Spleen (tissue), 7 donors: ENCODE results near the gene LMOD2.

Source experiments
- POLR2A ChIP-seq, 3 donors: fragments of 450-650 bp; IDR thresholded peaks; one replicate each; pipeline ENCODE4 v1.5.1; 2017; ENCODE audit warnings: antibody characterized with exemption in 3 of 3, mild to moderate bottlenecking in 1 of 3
- TF ChIP-seq, protein P1 (sequence below), 11 experiments: fragments of 200-600 bp in 7 of 11; fragments of 450-650 bp in 4 of 11; sonication (generic) in 4 of 11; IDR thresholded peaks in 8 of 11; conservative IDR thresholded peaks in 3 of 11; 1 replicate in 7 of 11; 2 replicates in 4 of 11; pipeline versions ENCODE4 v1.4.0 to v1.8.0; 2016 to 2021; ENCODE audit warnings: antibody characterized with exemption in 11 of 11, inconsistent platforms in 4 of 11, mild to moderate bottlenecking in 1 of 11
- donor health status: DM: no; HTN: no; CAD: no; lungs with moderate emphysema.
- donor health status: DM: no; HTN: no; CAD: no.
- donor health status: DM: no; HTN: no; CAD: no.

DNA sequence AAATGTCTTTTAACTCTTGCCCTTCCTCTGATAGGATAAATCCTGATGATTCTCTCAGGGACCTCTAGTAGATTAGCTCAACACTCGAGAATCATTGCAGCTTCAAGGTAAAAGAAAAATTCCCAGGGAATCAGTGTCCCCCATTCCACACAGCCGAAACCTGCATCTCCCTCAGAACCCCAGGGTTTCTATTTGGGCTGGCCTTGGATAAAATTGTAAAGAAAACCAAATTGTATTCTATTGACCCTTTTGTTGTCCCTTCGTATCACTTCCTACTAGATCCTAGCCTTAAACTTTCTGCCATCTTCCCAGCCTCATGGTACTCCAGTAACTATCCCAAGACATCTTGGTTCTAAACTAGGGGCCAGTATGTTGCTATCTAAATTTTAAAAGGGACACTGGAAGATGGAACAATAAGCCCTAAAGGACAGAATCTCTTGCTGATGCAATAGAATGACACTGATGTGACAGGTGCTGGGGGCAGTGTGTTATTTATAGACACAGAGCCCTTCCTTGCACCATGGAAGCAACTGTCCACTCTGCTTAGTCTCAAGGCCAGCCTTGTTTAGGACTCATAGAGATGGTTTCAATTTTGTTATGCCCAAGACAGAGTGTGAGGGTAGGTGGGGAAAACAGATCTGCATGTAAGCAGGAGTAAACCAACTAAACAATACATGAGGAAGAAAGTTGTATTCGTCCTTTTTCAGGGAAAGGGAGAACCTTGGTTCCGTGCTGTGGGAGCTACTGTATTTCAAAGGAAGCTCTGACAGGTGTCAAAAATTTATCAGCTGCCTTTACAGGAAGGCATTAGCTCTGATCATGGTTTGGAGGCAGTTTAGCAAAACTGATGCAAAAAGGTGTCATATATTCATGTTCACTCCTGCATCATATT, 46.4 kb upstream of the LMOD2 start:
- TF ChIP-seq, protein P1, sequence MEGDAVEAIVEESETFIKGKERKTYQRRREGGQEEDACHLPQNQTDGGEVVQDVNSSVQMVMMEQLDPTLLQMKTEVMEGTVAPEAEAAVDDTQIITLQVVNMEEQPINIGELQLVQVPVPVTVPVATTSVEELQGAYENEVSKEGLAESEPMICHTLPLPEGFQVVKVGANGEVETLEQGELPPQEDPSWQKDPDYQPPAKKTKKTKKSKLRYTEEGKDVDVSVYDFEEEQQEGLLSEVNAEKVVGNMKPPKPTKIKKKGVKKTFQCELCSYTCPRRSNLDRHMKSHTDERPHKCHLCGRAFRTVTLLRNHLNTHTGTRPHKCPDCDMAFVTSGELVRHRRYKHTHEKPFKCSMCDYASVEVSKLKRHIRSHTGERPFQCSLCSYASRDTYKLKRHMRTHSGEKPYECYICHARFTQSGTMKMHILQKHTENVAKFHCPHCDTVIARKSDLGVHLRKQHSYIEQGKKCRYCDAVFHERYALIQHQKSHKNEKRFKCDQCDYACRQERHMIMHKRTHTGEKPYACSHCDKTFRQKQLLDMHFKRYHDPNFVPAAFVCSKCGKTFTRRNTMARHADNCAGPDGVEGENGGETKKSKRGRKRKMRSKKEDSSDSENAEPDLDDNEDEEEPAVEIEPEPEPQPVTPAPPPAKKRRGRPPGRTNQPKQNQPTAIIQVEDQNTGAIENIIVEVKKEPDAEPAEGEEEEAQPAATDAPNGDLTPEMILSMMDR (IDR thresholded peaks at IDR 0.05 in 8 of 11, conservative IDR thresholded peaks at IDR 0.05 in 3 of 11), result no peak
- no peak for TF ChIP-seq POLR2A (IDR thresholded peaks at IDR 0.05)
